Liver (tissue), 3 donors: ENCODE measurements around the gene RAB4B.

Experiments
- CTCF ChIP-seq: fragments of 150-350 bp; IDR thresholded peaks from 2 replicates; pipeline ENCODE4 v1.5.1; 2017; ENCODE audit warnings: improper control_type of control experiment, low read depth, low read length; ENCODE audit not compliant: missing input control
- EGR1 ChIP-seq, 2 donors: IDR thresholded peaks; 2 replicates each; pipeline ENCODE4 v1.6.1; 2016 to 2018; ENCODE audit warnings: antibody characterized with exemption in 2 of 2, low read depth in 2 of 2
- GABPA ChIP-seq, 2 donors: IDR thresholded peaks in 1 of 2; conservative IDR thresholded peaks in 1 of 2; 2 replicates each; pipeline ENCODE4 v1.6.1; 2016; ENCODE audit warnings: antibody characterized with exemption in 2 of 2, mild to moderate bottlenecking in 1 of 2, moderate library complexity in 1 of 2
- MAX ChIP-seq: IDR thresholded peaks from 2 replicates; pipeline ENCODE4 v1.6.1; 2016; ENCODE audit warnings: antibody characterized with exemption
- RAD21 ChIP-seq, 2 donors: IDR thresholded peaks; 2 replicates each; pipeline ENCODE4 v1.6.1; 2016; ENCODE audit warnings: antibody characterized with exemption in 2 of 2, mild to moderate bottlenecking in 2 of 2
- REST ChIP-seq: IDR thresholded peaks from 2 replicates; pipeline ENCODE4 v1.6.1; 2016; ENCODE audit warnings: antibody characterized with exemption, mild to moderate bottlenecking
- donor health status: healthy.
- donor health status: healthy.

GRCh38 chr19:40785526-40785925 lies 7.5 kb downstream of the RAB4B start:
- TF ChIP-seq CTCF (no peak), EGR1 (IDR thresholded peaks at IDR 0.05; ENCODE audit: low read depth in 2 of 2) (no peak), REST (no peak), MAX (no peak), RAD21 (IDR thresholded peaks at IDR 0.05) (no peak), GABPA (IDR thresholded peaks at IDR 0.05 in 1 of 2, conservative IDR thresholded peaks at IDR 0.05 in 1 of 2) (no peak)
